IPS-18a (cell line): ENCODE measurements around the gene AKAP13.

ENCODE experiments used
- H3K27ac ChIP-seq: one replicate; pipeline ENCODE4 v1.5.1; 2013; ENCODE audit warnings: low read length
- H3K27me3 ChIP-seq: one replicate; pipeline ENCODE4 v1.6.1; 2013; ENCODE audit warnings: mild to moderate bottlenecking, low read length; ENCODE audit not compliant: control insufficient read depth, insufficient read depth
- H3K36me3 ChIP-seq: one replicate; pipeline ENCODE4 v1.6.1; 2013; ENCODE audit warnings: low read depth, low read length; ENCODE audit not compliant: control insufficient read depth
- H3K4me1 ChIP-seq: one replicate; pipeline ENCODE4 v1.6.1; 2013; ENCODE audit warnings: low read depth, low read length; ENCODE audit not compliant: control insufficient read depth
- H3K4me3 ChIP-seq: one replicate; pipeline ENCODE4 v1.5.1; 2013; ENCODE audit warnings: low read length
- H3K9ac ChIP-seq: one replicate; pipeline ENCODE4 v1.6.1; 2013; ENCODE audit warnings: mild to moderate bottlenecking, low read length, moderate library complexity
- H3K9me3 ChIP-seq: one replicate; pipeline ENCODE4 v1.6.1; 2013; ENCODE audit warnings: low read depth, low read length; ENCODE audit not compliant: control insufficient read depth

Gene AKAP13

GRCh38 chr15:85689729-85690128, 309.3 kb downstream of the AKAP13 start:
- Histone ChIP-seq H3K9ac (peak overlapping the region; percentile 52), H3K9me3 (no peaks in the 10 kb centered on the region), H3K36me3 (peaks cover 10% of the 10 kb centered on the region), H3K4me3 (peak overlapping the region; percentile 39), H3K27me3 (no peaks in the 10 kb centered on the region), H3K4me1 (peaks cover 10% of the 10 kb centered on the region), H3K27ac (peak overlapping the region; percentile 77)

- no peaks in the 10 kb centered on the region for H3K27me3 ChIP-seq
- H3K4me3 ChIP-seq, result no peak overlapping the region
- no peaks in the 10 kb centered on the region for H3K9me3 ChIP-seq
- H3K27ac ChIP-seq, result no peak overlapping the region
- H3K4me1 ChIP-seq, result peaks cover 10% of the 10 kb centered on the region
- H3K9ac ChIP-seq, result no peak overlapping the region
- peaks cover 17% of the 10 kb centered on the region for H3K36me3 ChIP-seq
Measured at GRCh38 chr15:85690561-85691231, 310.3 kb downstream of the AKAP13 start.

GRCh38 chr15:85691350-85692240, 311.2 kb downstream of the AKAP13 start:
- peaks cover 10% of the 10 kb centered on the region for H3K4me1 ChIP-seq
- no peak overlapping the region for H3K27ac ChIP-seq
- peaks cover 21% of the 10 kb centered on the region for H3K36me3 ChIP-seq
- no peak overlapping the region for H3K4me3 ChIP-seq
- no peaks in the 10 kb centered on the region for H3K9me3 ChIP-seq
- H3K27me3 ChIP-seq, result no peaks in the 10 kb centered on the region
- H3K9ac ChIP-seq, result no peak overlapping the region

GRCh38 chr15:85692321-85692720, 311.9 kb downstream of the AKAP13 start:
- H3K9me3 ChIP-seq, result no peaks in the 10 kb centered on the region
- H3K4me3 ChIP-seq, result no peak overlapping the region
- H3K36me3 ChIP-seq, result peaks cover 21% of the 10 kb centered on the region
- no peaks in the 10 kb centered on the region for H3K27me3 ChIP-seq
- H3K9ac ChIP-seq, result no peak overlapping the region
- H3K27ac ChIP-seq, result no peak overlapping the region
- H3K4me1 ChIP-seq, result peaks cover 10% of the 10 kb centered on the region

- Histone ChIP-seq H3K4me3 (no peak overlapping the region), H3K4me1 (peaks cover 10% of the 10 kb centered on the region), H3K9ac (no peak overlapping the region), H3K36me3 (peaks cover 21% of the 10 kb centered on the region), H3K27me3 (no peaks in the 10 kb centered on the region), H3K27ac (no peak overlapping the region), H3K9me3 (no peaks in the 10 kb centered on the region)
Measured at GRCh38 chr15:85692873-85693272, 312.5 kb downstream of the AKAP13 start.

- H3K9ac ChIP-seq, result no peak overlapping the region
- H3K27ac ChIP-seq, result no peak overlapping the region
- H3K4me3 ChIP-seq, result no peak overlapping the region
Measured at GRCh38 chr15:85693277-85693676, 312.9 kb downstream of the AKAP13 start.

GRCh38 chr15:85694091-85694490, 313.7 kb downstream of the AKAP13 start:
- peaks cover 21% of the 10 kb centered on the region for H3K36me3 ChIP-seq
- no peaks in the 10 kb centered on the region for H3K27me3 ChIP-seq
- H3K4me1 ChIP-seq, result peaks cover 10% of the 10 kb centered on the region
- H3K9ac ChIP-seq, result no peak overlapping the region
- H3K4me3 ChIP-seq, result no peak overlapping the region
- H3K27ac ChIP-seq, result no peak overlapping the region
- H3K9me3 ChIP-seq, result no peaks in the 10 kb centered on the region

More at GRCh38 chr15:85693277-85693676, 312.9 kb downstream of the AKAP13 start:
- H3K27me3 ChIP-seq, result no peaks in the 10 kb centered on the region
- H3K4me1 ChIP-seq, result peaks cover 10% of the 10 kb centered on the region
- H3K9me3 ChIP-seq, result no peaks in the 10 kb centered on the region
- H3K36me3 ChIP-seq, result peaks cover 21% of the 10 kb centered on the region

GRCh38 chr15:85700767-85701166, 320.4 kb downstream of the AKAP13 start:
- Histone ChIP-seq H3K36me3 (peaks cover 3% of the 10 kb centered on the region), H3K9me3 (no peaks in the 10 kb centered on the region), H3K27me3 (no peaks in the 10 kb centered on the region), H3K9ac (no peak overlapping the region), H3K4me3 (no peak overlapping the region), H3K4me1 (no peaks in the 10 kb centered on the region), H3K27ac (no peak overlapping the region)

GRCh38 chr15:85702321-85703101, 322.1 kb downstream of the AKAP13 start:
- H3K9ac ChIP-seq, result no peak overlapping the region
- no peaks in the 10 kb centered on the region for H3K36me3 ChIP-seq
- no peaks in the 10 kb centered on the region for H3K9me3 ChIP-seq
- H3K27me3 ChIP-seq, result no peaks in the 10 kb centered on the region
- H3K4me3 ChIP-seq, result no peak overlapping the region
- no peak overlapping the region for H3K27ac ChIP-seq
- no peaks in the 10 kb centered on the region for H3K4me1 ChIP-seq

- no peak overlapping the region for H3K4me3 ChIP-seq
- no peaks in the 10 kb centered on the region for H3K27me3 ChIP-seq
- no peaks in the 10 kb centered on the region for H3K9me3 ChIP-seq
- H3K9ac ChIP-seq, result no peak overlapping the region
- no peak overlapping the region for H3K27ac ChIP-seq
- no peaks in the 10 kb centered on the region for H3K4me1 ChIP-seq
- H3K36me3 ChIP-seq, result no peaks in the 10 kb centered on the region
Measured at GRCh38 chr15:85704066-85704465, 323.7 kb downstream of the AKAP13 start.

GRCh38 chr15:85704720-85705429, 324.5 kb downstream of the AKAP13 start:
- no peak overlapping the region for H3K4me3 ChIP-seq
- no peak overlapping the region for H3K27ac ChIP-seq
- no peak overlapping the region for H3K9ac ChIP-seq
- H3K9me3 ChIP-seq, result no peaks in the 10 kb centered on the region
- no peaks in the 10 kb centered on the region for H3K36me3 ChIP-seq
- H3K27me3 ChIP-seq, result no peaks in the 10 kb centered on the region
- H3K4me1 ChIP-seq, result no peaks in the 10 kb centered on the region
